ENCODE measurements around the gene TBC1D17. TPM values are rescaled to one million over a fixed set of nuclear protein-coding genes. Genes with fewer than 3 reads are reported as not detected.

The TBC1D17 gene
- total RNA-seq, 2 donors from 2014 or later: 20.4 to 27.5 TPM

DNA sequence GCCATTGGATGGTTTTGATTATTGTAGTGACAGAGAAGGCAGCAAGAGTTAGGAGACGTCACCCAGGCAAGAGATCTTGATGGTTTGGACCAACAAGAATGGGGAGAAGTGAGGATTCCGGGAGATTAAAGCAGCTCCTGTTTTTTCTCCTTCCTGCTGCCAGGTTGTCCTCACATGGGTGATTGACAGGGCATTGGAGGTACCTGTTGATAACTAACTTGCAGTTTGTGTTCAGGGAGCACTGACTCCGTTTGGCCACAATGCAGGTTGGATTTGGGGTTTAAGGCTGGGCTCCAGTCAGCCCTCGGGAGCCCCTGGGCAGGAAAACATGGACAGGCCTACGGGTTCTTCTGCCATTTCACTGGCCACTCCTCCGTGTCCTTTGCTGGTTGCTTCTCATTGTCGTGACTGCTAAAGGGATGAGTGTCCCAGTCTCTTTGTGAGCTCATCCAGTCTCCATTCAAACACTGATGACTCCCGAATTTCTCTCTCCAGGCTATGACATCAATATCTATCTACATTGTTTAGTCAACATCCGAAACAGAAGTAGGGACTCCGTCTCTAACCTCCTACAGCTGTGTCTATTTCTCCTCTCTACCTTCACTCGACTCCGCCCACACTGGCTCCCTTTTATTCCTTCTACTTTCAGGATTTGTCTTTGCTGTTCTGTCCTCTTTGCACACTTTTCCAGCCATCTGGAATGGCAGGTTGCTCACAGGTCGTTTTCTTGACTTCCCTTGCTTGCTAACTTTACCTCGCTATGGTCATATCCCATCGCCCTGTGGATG lies 27.9 kb upstream of the TBC1D17 start:
- no peak for DNase-seq (ENCODE audit: low spot score)
- peak overlapping the region; percentile 75 to 94 for H3K4me3 ChIP-seq
- peaks cover 2% of the 10 kb centered on the region for H3K36me3 ChIP-seq
- no peaks in the 10 kb centered on the region for H3K27me3 ChIP-seq
- peak overlapping the region; percentile 99 to 100 for H3K27ac ChIP-seq
- H3K9me3 ChIP-seq: no peaks in the 10 kb centered on the region
- H3K4me1 ChIP-seq: peaks cover 0 to 37% of the 10 kb centered on the region in 2 donors
- TF ChIP-seq, protein P1, sequence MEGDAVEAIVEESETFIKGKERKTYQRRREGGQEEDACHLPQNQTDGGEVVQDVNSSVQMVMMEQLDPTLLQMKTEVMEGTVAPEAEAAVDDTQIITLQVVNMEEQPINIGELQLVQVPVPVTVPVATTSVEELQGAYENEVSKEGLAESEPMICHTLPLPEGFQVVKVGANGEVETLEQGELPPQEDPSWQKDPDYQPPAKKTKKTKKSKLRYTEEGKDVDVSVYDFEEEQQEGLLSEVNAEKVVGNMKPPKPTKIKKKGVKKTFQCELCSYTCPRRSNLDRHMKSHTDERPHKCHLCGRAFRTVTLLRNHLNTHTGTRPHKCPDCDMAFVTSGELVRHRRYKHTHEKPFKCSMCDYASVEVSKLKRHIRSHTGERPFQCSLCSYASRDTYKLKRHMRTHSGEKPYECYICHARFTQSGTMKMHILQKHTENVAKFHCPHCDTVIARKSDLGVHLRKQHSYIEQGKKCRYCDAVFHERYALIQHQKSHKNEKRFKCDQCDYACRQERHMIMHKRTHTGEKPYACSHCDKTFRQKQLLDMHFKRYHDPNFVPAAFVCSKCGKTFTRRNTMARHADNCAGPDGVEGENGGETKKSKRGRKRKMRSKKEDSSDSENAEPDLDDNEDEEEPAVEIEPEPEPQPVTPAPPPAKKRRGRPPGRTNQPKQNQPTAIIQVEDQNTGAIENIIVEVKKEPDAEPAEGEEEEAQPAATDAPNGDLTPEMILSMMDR (IDR thresholded peaks at IDR 0.05): no peak

DNA sequence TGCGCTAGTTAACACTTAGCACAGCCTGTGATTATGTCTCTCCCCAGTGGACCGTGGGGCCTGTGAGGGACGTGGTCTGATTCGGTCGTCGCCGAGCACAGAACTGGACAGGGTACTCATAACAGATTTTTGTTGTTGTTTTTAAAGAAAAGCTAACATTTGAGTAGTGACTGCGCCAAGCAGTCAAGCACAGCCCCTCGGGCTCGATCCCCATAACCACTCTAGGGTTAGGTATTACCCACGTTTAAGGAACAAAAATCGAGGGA lies 27.3 kb upstream of the TBC1D17 start:
- TF ChIP-seq, protein P1 (IDR thresholded peaks at IDR 0.05): no peak
- no peaks in the 10 kb centered on the region for H3K9me3 ChIP-seq
- DNase-seq (ENCODE audit: low spot score): no peak
- H3K27ac ChIP-seq: peak overlapping the region; percentile 99 to 100
- peaks cover 8% of the 10 kb centered on the region for H3K36me3 ChIP-seq
- H3K27me3 ChIP-seq: no peaks in the 10 kb centered on the region
- peak overlapping the region; percentile 75 to 94 for H3K4me3 ChIP-seq
- peaks cover 0 to 37% of the 10 kb centered on the region in 2 donors for H3K4me1 ChIP-seq

DNA sequence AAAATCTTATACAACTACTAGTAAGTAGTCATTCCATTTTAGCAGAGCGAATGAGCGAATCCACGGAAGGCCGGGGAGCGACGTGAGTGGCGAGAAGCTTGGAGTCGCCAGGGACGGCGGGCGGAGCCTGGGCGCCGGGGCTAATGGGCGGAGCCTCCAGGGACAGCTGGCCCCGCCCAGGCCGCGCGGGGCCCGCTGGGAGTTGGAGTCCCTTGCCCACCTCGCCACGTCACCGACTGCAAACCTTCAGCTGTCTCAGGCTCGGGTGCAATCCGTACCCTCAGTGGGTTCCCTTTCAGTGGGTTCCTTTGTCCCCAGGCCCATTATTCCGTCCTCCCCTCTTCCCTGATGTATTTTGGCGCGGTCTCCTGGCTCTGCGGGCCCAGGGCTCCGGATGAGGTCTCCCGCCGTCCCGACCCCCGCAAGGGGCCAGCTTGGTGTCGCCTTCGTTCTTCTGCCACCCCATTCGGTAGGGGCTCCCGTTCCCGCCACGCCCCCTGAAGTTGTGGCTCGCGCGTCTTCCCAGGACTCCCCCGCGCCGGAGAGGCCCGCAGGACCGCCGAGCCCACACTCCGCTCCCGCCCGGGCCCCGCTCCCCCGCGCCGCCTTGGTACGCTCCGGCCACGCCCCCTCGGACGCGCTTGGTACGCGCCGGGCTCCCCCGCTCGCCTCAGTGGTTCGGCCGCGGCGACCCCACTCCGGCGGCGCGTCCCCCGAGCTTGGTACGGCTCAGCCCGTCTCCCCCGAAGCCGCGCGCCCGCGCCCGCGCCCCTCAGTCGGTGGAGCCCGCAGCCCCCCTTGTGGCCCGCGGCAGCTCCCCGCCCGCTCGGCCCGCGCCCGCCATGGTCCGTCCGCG lies 26.8 kb upstream of the TBC1D17 start, which contains the start of gene PTOV1:
Gene PTOV1 (plus strand): TSS at position 673 of the 856 bp plus-strand sequence.
- Histone ChIP-seq H3K36me3 (peaks cover 10% of the 10 kb centered on the region), H3K9me3 (no peaks in the 10 kb centered on the region), H3K4me1 (peaks cover 0 to 37% of the 10 kb centered on the region in 2 donors), H3K27ac (peak within 1 kb of the TSS; percentile 99 to 100), H3K4me3 (peak within 1 kb of the TSS; percentile 75 to 94), H3K27me3 (no peaks in the 10 kb centered on the region)
- TF ChIP-seq, protein P1 (IDR thresholded peaks at IDR 0.05): no peak
- DNase-seq (ENCODE audit: low spot score): peak; percentile 94

DNA sequence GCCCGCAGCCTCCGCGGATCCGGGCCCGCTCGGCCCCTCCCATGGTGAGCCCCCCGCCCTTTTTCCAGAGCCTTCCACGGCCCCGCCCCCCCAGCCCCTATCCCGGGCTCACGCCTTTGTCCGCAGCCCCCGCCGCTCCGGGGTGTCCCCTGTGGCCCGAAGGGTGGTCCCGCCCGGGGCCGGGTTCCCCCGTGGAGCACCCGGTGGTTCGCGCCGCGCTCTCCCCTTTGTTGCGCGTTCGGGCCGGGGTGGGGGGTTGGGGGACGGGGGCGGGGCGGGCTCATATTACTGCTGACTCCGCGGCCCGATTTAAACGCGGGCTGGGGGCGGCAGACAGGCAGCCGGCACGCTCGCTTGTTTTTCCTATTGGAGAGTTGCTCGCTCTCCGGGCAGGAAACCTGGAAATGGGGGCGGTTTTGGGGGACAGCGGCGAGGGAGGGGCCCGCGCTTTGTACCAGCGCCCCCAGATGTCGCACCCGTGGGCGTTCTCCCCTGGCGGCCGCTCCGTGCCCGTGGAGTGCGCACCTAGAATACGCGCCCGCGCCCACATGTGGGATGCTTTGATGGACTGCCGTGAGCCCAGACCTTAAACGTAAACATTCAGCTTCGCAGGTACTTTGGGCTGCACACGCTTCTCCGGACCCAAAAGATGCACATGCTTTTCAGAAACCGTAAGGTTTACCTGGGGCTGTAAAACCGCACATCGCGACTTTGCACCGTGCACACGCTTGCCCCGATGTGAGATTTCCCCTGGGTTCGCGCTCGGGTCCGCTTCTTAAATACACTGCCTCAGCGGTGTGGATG lies 25.8 kb upstream of the TBC1D17 start:
- TF ChIP-seq, protein P1 (IDR thresholded peaks at IDR 0.05): no peak
- no peaks in the 10 kb centered on the region for H3K9me3 ChIP-seq

DNA sequence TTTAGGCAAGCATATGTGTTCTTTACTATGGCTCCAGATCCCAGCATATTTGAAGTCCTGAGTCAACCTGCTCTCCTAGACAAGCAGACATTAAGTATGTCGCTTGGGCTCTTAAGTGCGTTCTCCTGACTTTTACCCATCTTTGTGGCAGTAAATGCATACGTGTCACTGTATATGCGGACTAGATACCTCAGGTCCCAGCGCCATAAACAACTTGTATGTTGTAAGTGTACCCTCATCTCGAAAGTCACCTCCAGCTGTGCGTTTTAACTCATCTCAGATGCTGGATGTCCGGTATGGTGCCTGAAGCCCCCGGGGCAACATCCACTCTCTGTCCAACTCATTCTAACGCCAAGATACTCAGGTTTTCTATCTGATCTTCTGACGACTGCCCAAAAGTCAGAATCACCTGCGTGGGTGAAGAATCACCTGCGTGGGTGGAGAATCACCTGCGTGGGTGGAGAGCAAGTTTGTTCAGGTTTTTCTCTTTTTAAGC lies 24.8 kb upstream of the TBC1D17 start:
- peaks cover 0 to 37% of the 10 kb centered on the region in 2 donors for H3K4me1 ChIP-seq
- peaks cover 29% of the 10 kb centered on the region for H3K36me3 ChIP-seq
- TF ChIP-seq, protein P1 (IDR thresholded peaks at IDR 0.05): no peak
- H3K27me3 ChIP-seq: no peaks in the 10 kb centered on the region
- no peak for DNase-seq (ENCODE audit: low spot score)
- no peaks in the 10 kb centered on the region for H3K9me3 ChIP-seq
- peak overlapping the region in 1 of 2 donors; percentile 94 for H3K4me3 ChIP-seq
- no peak overlapping the region for H3K27ac ChIP-seq

More for the DNA sequence above, 25.8 kb upstream of the TBC1D17 start:
- no peak for DNase-seq (ENCODE audit: low spot score)
- H3K4me1 ChIP-seq: peaks cover 0 to 37% of the 10 kb centered on the region in 2 donors
- peak overlapping the region; percentile 99 to 100 for H3K27ac ChIP-seq
- H3K4me3 ChIP-seq: peak overlapping the region; percentile 75 to 94
- H3K36me3 ChIP-seq: peaks cover 19% of the 10 kb centered on the region
- no peaks in the 10 kb centered on the region for H3K27me3 ChIP-seq

Measured in right atrium auricular region (tissue), 2 donors.